SJSA1 (cell line): ENCODE measurements around the gene CALR3. TPM values are rescaled to one million over a fixed set of nuclear protein-coding genes. Genes with fewer than 3 reads are reported as not detected.
"Not testable (repeated sequence)": the region's sequence is repeated elsewhere in the genome, so short reads cannot be mapped to it uniquely, and the experiment has no call there.

Experiments used
- DNase-seq, 2 experiments: peaks; one replicate each; pipeline ENCODE4 v3.0.0-alpha.2; 2015 to 2020; ENCODE audit warnings: low spot score in 2 of 2, low read depth in 1 of 2
- H3K27ac ChIP-seq: fragments of 250-450 bp; sonication (Bioruptor Pico); 2 replicates; pipeline ENCODE4 v1.5.1; 2020; ENCODE audit warnings: mild to moderate bottlenecking, moderate library complexity
- H3K27me3 ChIP-seq: fragments of 250-450 bp; sonication (Bioruptor Pico); replicated peaks from 2 replicates; pipeline ENCODE4 v1.5.1; 2020; ENCODE audit warnings: mild to moderate bottlenecking, moderate library complexity
- H3K36me3 ChIP-seq: fragments of 250-450 bp; sonication (Bioruptor Pico); 2 replicates; pipeline ENCODE4 v1.5.1; 2020; ENCODE audit warnings: mild to moderate bottlenecking
- H3K4me1 ChIP-seq: fragments of 250-450 bp; sonication (Bioruptor Pico); replicated peaks from 2 replicates; pipeline ENCODE4 v1.6.1; 2021; ENCODE audit warnings: mild to moderate bottlenecking
- H3K4me3 ChIP-seq: fragments of 250-450 bp; sonication (Bioruptor Pico); 2 replicates; pipeline ENCODE4 v1.5.1; 2020; ENCODE audit warnings: mild to moderate bottlenecking
- H3K9me3 ChIP-seq: fragments of 250-450 bp; sonication (Bioruptor Pico); replicated peaks from 2 replicates; pipeline ENCODE4 v1.5.1; 2020; ENCODE audit warnings: mild to moderate bottlenecking
- total RNA-seq: library from RNA; depleted of rRNA; stranded (reverse); fragments of >200 nt; shearing (Covaris generic); gene quantifications from 2 replicates; pipeline ENCODE4 v1.2.3, GENCODE V29; 2014

The CALR3 gene
- total RNA-seq, 1 experiment from 2014 or later, result not detected

- H3K36me3 ChIP-seq, result peaks cover 74% of the 10 kb centered on the region
- no peaks in the 10 kb centered on the region for H3K4me1 ChIP-seq
- H3K27ac ChIP-seq, result no peak overlapping the region
Observed at GRCh38 chr19:16518483-16519229, 22.7 kb upstream of the CALR3 start.

GRCh38 chr19:16518061-16518460, 22.1 kb upstream of the CALR3 start:
- DNase-seq, result no peak
- Histone ChIP-seq H3K27ac (no peak overlapping the region), H3K4me3 (no peak overlapping the region), H3K9me3 (no peaks in the 10 kb centered on the region), H3K36me3 (peaks cover 68% of the 10 kb centered on the region), H3K4me1 (no peaks in the 10 kb centered on the region), H3K27me3 (no peaks in the 10 kb centered on the region)

More at GRCh38 chr19:16518483-16519229, 22.7 kb upstream of the CALR3 start:
- no peak overlapping the region for H3K4me3 ChIP-seq
- DNase-seq, result no peak
- no peaks in the 10 kb centered on the region for H3K9me3 ChIP-seq
- H3K27me3 ChIP-seq, result no peaks in the 10 kb centered on the region

- no peaks in the 10 kb centered on the region for H3K4me1 ChIP-seq
- no peak overlapping the region for H3K4me3 ChIP-seq
- no peak for DNase-seq
- H3K27me3 ChIP-seq, result no peaks in the 10 kb centered on the region
- H3K27ac ChIP-seq, result no peak overlapping the region
- H3K9me3 ChIP-seq, result no peaks in the 10 kb centered on the region
- H3K36me3 ChIP-seq, result peaks cover 63% of the 10 kb centered on the region
Observed at GRCh38 chr19:16516923-16517610, 21.1 kb upstream of the CALR3 start.

GRCh38 chr19:16516381-16516780, 20.4 kb upstream of the CALR3 start:
- no peaks in the 10 kb centered on the region for H3K27me3 ChIP-seq
- peaks cover 57% of the 10 kb centered on the region for H3K36me3 ChIP-seq
- H3K9me3 ChIP-seq, result no peaks in the 10 kb centered on the region
- DNase-seq, result no peak
- H3K4me1 ChIP-seq, result no peaks in the 10 kb centered on the region
- no peak overlapping the region for H3K27ac ChIP-seq
- no peak overlapping the region for H3K4me3 ChIP-seq

GRCh38 chr19:16514383-16515019, 18.5 kb upstream of the CALR3 start:
- H3K36me3 ChIP-seq, result peaks cover 41% of the 10 kb centered on the region
- no peak overlapping the region for H3K4me3 ChIP-seq

GRCh38 chr19:16512611-16513010, 16.6 kb upstream of the CALR3 start:
- H3K4me1 ChIP-seq, H3K4me3 ChIP-seq, H3K27me3 ChIP-seq, DNase-seq, H3K27ac ChIP-seq, H3K9me3 ChIP-seq: not testable (repeated sequence)
- peaks cover 25% of the 10 kb centered on the region for H3K36me3 ChIP-seq

More at GRCh38 chr19:16514383-16515019, 18.5 kb upstream of the CALR3 start:
- no peak for DNase-seq
- no peaks in the 10 kb centered on the region for H3K4me1 ChIP-seq
- no peak overlapping the region for H3K27ac ChIP-seq
- H3K27me3 ChIP-seq, result no peaks in the 10 kb centered on the region
- no peaks in the 10 kb centered on the region for H3K9me3 ChIP-seq

- H3K9me3 ChIP-seq, result no peaks in the 10 kb centered on the region
- peaks cover 10% of the 10 kb centered on the region; the same call in 1 of the 2 replicates for H3K36me3 ChIP-seq
- H3K27me3 ChIP-seq, result no peaks in the 10 kb centered on the region
- no peak overlapping the region for H3K4me3 ChIP-seq
- no peaks in the 10 kb centered on the region for H3K4me1 ChIP-seq
- no peak overlapping the region for H3K27ac ChIP-seq
- no peak for DNase-seq
Observed at GRCh38 chr19:16509141-16510061, 13.4 kb upstream of the CALR3 start.

- no peaks in the 10 kb centered on the region for H3K4me1 ChIP-seq
- DNase-seq, result no peak
- no peak overlapping the region for H3K4me3 ChIP-seq
- no peaks in the 10 kb centered on the region for H3K27me3 ChIP-seq
- H3K36me3 ChIP-seq, result peaks cover 11% of the 10 kb centered on the region
- no peaks in the 10 kb centered on the region for H3K9me3 ChIP-seq
- H3K27ac ChIP-seq, result no peak overlapping the region
Observed at GRCh38 chr19:16508546-16508945, 12.6 kb upstream of the CALR3 start.

- H3K4me1 ChIP-seq, result no peaks in the 10 kb centered on the region
- no peaks in the 10 kb centered on the region for H3K27me3 ChIP-seq
- no peak overlapping the region for H3K4me3 ChIP-seq
- H3K36me3 ChIP-seq, result peaks cover 14% of the 10 kb centered on the region
- H3K9me3 ChIP-seq, result no peaks in the 10 kb centered on the region
- H3K27ac ChIP-seq, result no peak overlapping the region
- DNase-seq, result no peak
Observed at GRCh38 chr19:16506961-16507360, 11.0 kb upstream of the CALR3 start.

GRCh38 chr19:16506161-16506560, 10.2 kb upstream of the CALR3 start:
- not testable (repeated sequence) for H3K27ac ChIP-seq, H3K4me1 ChIP-seq, H3K4me3 ChIP-seq, H3K27me3 ChIP-seq, H3K9me3 ChIP-seq, DNase-seq
- H3K36me3 ChIP-seq, result peaks cover 14% of the 10 kb centered on the region

GRCh38 chr19:16504271-16504670, 8.3 kb upstream of the CALR3 start:
- no peaks in the 10 kb centered on the region for H3K4me1 ChIP-seq
- H3K27ac ChIP-seq, result no peak overlapping the region
- H3K36me3 ChIP-seq, result peaks cover 11% of the 10 kb centered on the region
- H3K9me3 ChIP-seq, result no peaks in the 10 kb centered on the region
- no peak overlapping the region for H3K4me3 ChIP-seq
- no peaks in the 10 kb centered on the region for H3K27me3 ChIP-seq
- DNase-seq, result no peak

GRCh38 chr19:16497837-16498236, 1.9 kb upstream of the CALR3 start:
- Histone ChIP-seq H3K27ac (no peak overlapping the region), H3K27me3 (no peaks in the 10 kb centered on the region), H3K4me3 (no peak overlapping the region), H3K9me3 (no peaks in the 10 kb centered on the region), H3K36me3 (no peaks in the 10 kb centered on the region), H3K4me1 (peaks cover 13% of the 10 kb centered on the region)
- no peak for DNase-seq

- Histone ChIP-seq H3K36me3 (no peaks in the 10 kb centered on the region), H3K9me3 (no peaks in the 10 kb centered on the region), H3K4me3 (peak overlapping the region; percentile 57), H3K27ac (no peak overlapping the region), H3K4me1 (peaks cover 13% of the 10 kb centered on the region), H3K27me3 (no peaks in the 10 kb centered on the region)
- no peak for DNase-seq
Observed at GRCh38 chr19:16497042-16497441, 1.1 kb upstream of the CALR3 start.
